ENCODE measurements around the gene BOD1L2. TPM values are rescaled to one million over a fixed set of nuclear protein-coding genes. Genes with fewer than 3 reads are reported as not detected.

BOD1L2 gene
- total and polyA plus RNA-seq, 2 of the 13 experiments (the other 11 are each of a cell fraction or from before 2014, with no cell fraction given) = not detected

GRCh38 chr18:57110290-57110689 is 36.6 kb upstream of the BOD1L2 start:
- ChIA-PET POLR2A (no interaction called here), CTCF (ENCODE audit: low intra/inter-chr PET ratio, low total read pairs) (no interaction called here)
- H3K9ac ChIP-seq (ENCODE audit: insufficient read depth, low read depth, low read length) = no peak overlapping the region
- H3K27me3 ChIP-seq (ENCODE audit: control insufficient read depth in 1 of 2, insufficient read depth in 2 of 2, low read length in 2 of 2) = no peaks in the 10 kb centered on the region; a peak in 1 of 5 replicates
- no peaks in the 10 kb centered on the region for H3K4me1 ChIP-seq (ENCODE audit: insufficient read depth, low read length)
- 4% methylated on average over 4 of the region's 4 CpGs for WGBS (ENCODE audit: low lambda C conversion rate)
- no peak overlapping the region for H2AFZ ChIP-seq (ENCODE audit: low read length)
- H3K4me3 ChIP-seq (replicated peaks in 1 of 3; ENCODE audit: insufficient read depth in 1 of 3, low read depth in 2 of 3, low read length in 3 of 3) = no peak overlapping the region
- no peaks in the 10 kb centered on the region for H3K79me2 ChIP-seq (ENCODE audit: insufficient read depth, low read length)
- no peak for FAIRE-seq
- no peak for DNase-seq (ENCODE audit: low spot score)
- in situ Hi-C loops (cut with HindIII; ENCODE audit: extremely low pct_ligation_motif_present, low pct_unique_long_range_greater_than_20kb) (no loop called here), intact Hi-C loops (cut with micrococcal nuclease; ENCODE audit: unreplicated experiment) (no loop called here)
- no peak for ATAC-seq
- no peak overlapping the region for H3K27ac ChIP-seq (ENCODE audit: extremely low read length, insufficient read depth, low read length)
- no peaks in the 10 kb centered on the region for H3K36me3 ChIP-seq (replicated peaks in 1 of 2; ENCODE audit: control insufficient read depth in 1 of 2, insufficient read depth in 2 of 2, low read length in 2 of 2)
- no peak overlapping the region for H3K4me2 ChIP-seq (ENCODE audit: low read depth, low read length)
- peaks cover 4% of the 10 kb centered on the region; the same call in 1 of the 2 replicates for H4K20me1 ChIP-seq (ENCODE audit: insufficient read depth, low read length)
- no peaks in the 10 kb centered on the region for H3K9me3 ChIP-seq (ENCODE audit: low read length)
- no peak for TF ChIP-seq PCBP1 (IDR thresholded peaks at IDR 0.05; ENCODE audit: borderline replicate concordance, low read depth, low read length)
- no peak for TF ChIP-seq RFX5 (IDR thresholded peaks at IDR 0.05; ENCODE audit: low read depth, low read length)
- no peak for TF ChIP-seq CEBPG (CRISPR knock-in tag; IDR thresholded peaks at IDR 0.05)
- no peak for TF ChIP-seq AGO1 (IDR thresholded peaks at IDR 0.05; ENCODE audit: low read depth, low read length, poor library complexity, severe bottlenecking)
- TF ChIP-seq NR0B2 (CRISPR knock-in tag; IDR thresholded peaks at IDR 0.05) = no peak
- TF ChIP-seq ZNF530 (CRISPR knock-in tag; IDR thresholded peaks at IDR 0.05; ENCODE audit: low read depth) = no peak
- no peak for TF ChIP-seq ZNF543 (CRISPR knock-in tag; IDR thresholded peaks at IDR 0.05)
- no peak for TF ChIP-seq ZNF589 (CRISPR knock-in tag; conservative IDR thresholded peaks at IDR 0.05)
- no peak for TF ChIP-seq ZNF709 (CRISPR knock-in tag; IDR thresholded peaks at IDR 0.05)
- no peak for TF ChIP-seq LCORL (IDR thresholded peaks at IDR 0.05)
- TF ChIP-seq LCORL (CRISPR knock-in tag; IDR thresholded peaks at IDR 0.05) = no peak
- no peak for TF ChIP-seq ZNF737 (CRISPR knock-in tag; IDR thresholded peaks at IDR 0.05; ENCODE audit: borderline replicate concordance)
- no peak for TF ChIP-seq RFXANK (CRISPR knock-in tag; IDR thresholded peaks at IDR 0.05)
- no peak for TF ChIP-seq ZNF570 (CRISPR knock-in tag; IDR thresholded peaks at IDR 0.05; ENCODE audit: borderline replicate concordance)
- TF ChIP-seq FIP1L1 (IDR thresholded peaks at IDR 0.05; ENCODE audit: borderline replicate concordance, insufficient read depth, low read depth, low read length) = no peak
- TF ChIP-seq KDM4B (CRISPR knock-in tag; IDR thresholded peaks at IDR 0.05) = no peak
- TF ChIP-seq ZNF550 (CRISPR knock-in tag; IDR thresholded peaks at IDR 0.05; ENCODE audit: borderline replicate concordance) = no peak
- TF ChIP-seq ZNF687 (CRISPR knock-in tag; IDR thresholded peaks at IDR 0.05) = no peak
- BruUV-seq (replicated peaks) = no TSS peak
